Fibroblast of peridontal ligament (primary cell): Measurements from ENCODE around the gene NOXO1.
A peak's percentile ranks its signal among the peaks of the same experiment; 100 is the strongest.
"Not testable (repeated sequence)": the region's sequence is repeated elsewhere in the genome, so short reads cannot be mapped to it uniquely, and the experiment has no call there.

Source experiments
- DNase-seq: peaks from one replicate; pipeline ENCODE4 v3.0.0-alpha.2; 2010; ENCODE audit errors: extremely low read depth

Gene NOXO1

DNA sequence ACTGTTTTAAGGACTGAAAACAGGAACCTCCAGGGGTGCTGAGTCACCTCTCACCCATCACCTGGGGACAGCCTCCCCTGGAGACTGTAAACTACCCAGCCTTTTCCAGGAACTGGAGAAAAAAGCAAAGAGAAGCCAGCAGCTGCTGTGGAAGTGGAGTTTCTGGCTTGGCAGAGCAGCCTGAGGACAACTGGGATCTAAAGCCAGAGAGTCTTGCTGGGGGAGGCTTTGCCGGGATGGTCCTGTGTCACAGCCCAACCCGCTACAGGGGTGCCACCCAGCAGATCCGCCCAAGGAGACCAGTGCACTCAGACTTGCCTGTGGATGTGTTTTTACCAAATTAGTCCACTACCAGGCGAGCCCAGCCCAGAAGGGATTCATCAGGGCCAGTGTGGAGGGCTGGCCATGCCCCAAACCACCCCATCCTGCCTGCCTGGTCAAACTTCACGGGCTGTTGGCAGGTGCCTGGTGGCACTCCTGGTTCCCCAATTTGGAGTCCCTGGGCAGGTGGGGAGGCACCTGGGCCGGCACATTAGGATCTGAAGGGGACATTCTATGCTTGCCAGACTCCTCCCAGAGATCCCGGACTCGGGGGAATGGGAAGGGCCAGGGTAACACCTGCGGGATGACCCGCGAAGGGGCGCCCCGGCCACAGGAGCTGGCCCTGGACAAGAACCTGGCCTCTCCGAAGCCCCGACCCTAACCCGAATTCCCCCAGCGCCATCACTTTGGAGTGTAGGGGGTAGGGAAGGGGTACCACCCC lies 39.0 kb downstream of the NOXO1 start:
- DNase-seq = no peak

DNA sequence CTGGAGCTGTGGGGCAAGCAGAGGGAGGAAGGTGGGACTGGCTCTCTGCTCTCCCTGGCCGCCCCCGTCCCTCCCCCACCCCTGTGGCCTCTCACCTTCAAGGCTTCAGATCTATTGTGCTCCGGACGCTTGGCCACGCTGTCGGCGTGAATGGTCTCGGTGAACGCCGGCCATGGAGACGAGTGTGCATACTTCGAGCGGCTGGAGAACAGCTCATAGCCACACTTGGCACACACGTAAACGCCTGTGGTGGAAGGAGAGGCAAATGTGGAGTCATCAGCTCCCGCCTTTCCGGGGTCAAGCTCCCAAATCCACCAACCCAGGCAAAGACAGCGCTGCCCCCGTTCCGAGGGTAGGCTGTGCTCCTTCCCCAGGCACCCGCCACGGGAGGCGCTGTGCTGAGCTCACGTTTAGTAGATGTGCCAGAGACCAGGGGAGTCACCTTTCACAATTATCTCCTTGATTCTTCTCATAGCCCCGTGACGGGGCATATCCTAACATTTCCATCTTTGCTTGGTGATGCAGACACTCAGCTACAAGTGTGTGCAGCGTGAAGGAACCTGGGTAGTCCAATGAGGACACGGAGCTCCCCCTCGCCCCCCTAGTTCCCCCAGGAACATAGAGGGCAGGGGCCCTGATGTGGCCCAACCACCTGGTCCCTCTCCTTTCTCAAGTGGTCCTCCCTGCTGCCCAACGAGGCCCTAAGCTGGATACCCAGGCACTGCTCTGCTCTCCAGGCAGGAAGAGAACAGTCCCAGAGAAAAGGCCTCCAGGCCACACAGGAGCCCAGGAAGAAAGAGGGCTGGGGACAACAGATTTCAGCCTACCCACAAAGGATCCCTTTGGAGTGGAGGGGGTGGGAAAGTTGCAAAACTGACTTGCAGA lies 39.9 kb downstream of the NOXO1 start:
- DNase-seq = no peak

DNA sequence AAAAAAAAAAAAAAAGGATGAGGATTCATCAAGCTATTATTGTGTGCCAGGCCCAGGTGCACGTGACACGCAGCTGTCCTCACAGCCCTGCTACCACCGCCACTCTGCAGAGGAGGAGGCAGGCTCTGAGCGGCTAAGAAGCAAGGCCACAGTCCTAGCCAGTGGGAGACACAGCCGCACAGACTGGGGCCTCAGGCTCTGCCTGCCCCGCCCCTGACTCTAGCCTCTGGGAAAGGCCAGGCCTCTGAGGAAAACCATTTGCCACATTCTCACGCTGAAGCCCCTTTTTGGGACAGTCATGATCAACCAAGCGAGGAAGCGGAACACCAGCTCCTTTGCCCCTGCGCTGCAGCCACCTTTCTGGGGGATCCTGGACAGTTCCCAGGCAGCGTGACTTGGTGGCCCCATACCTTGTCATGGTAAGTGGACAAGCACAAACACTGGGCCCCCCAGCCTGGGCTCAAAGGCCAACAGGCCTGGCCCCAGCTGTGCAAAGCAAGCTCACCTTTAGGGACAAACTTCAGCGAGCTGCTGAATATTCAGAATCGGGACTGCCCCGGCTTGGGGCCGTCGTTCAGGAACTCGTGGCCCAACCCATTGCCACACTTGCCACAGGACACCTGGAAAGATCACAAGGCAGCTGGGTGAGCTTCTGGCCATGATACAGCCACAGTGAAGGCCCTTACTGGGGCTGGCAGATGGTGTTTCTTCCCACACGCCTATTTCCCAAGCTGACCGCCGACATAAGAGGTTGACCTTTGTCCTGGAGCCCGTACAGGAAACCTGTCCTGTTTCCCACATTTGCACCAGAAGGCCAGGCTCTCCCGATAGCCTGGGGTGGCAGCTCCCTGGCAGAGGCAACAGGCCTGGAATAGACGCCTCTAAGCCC lies 40.8 kb downstream of the NOXO1 start:
- no peak for DNase-seq

DNA sequence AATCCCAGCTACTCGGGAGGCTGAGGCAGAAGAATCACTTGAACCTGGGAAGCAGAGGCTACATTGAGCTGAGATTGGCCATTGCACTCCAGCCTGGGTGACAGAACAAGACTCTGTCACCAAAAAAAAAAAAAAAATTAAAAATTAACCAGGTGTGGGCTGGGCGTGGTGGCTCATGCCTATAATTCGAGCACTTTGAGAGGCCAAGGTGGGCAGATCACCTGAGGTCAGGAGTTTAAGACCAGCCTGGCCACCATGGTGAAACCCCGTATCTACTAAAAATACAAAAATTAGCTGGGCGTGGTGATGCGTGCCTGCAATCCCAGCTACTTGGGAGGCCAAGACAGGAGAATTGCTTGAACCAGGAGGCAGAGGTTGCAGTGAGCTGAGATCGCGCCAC lies 41.4 kb downstream of the NOXO1 start:
- DNase-seq = not testable (repeated sequence)

DNA sequence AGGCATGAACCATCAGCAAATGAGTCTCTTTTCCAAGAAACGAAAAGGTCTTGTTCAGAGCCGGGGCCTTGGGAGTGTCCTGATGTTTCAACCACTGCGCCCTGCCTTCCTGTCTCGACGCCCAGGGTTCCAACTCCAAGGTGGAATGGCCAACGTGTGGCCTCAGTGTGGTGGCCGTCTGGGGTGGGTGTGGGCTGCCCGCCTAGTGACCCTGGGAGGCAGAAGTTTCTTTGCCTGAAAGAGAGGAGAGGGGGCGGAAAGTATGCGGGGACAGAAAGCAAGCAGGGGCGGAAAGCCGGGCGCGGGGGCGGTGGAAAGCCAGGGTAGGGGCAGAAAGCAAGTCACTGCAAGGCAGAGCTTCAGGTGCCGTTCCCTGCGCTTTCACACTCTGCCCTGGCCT lies 42.4 kb downstream of the NOXO1 start:
- DNase-seq = no peak

DNA sequence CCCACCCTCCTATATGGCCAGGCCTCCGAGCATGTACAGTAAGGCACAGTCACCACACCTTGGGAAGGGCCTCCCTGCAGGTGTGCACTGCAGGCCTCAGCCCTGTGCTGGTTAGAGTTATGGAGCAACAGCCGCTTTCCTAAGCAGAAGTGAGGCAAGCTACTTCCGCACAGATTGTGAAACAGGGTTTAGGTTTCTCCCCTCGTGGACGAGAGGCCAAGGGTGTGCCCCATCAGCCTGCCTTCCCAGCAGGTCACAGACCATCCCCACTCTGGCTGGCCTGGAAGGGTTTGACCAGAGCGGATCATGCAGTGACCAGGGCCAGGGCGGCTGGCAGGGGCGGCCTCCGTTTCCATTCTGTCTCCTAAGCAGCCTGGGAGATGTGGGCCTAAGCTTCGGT lies 43.0 kb downstream of the NOXO1 start:
- no peak for DNase-seq

DNA sequence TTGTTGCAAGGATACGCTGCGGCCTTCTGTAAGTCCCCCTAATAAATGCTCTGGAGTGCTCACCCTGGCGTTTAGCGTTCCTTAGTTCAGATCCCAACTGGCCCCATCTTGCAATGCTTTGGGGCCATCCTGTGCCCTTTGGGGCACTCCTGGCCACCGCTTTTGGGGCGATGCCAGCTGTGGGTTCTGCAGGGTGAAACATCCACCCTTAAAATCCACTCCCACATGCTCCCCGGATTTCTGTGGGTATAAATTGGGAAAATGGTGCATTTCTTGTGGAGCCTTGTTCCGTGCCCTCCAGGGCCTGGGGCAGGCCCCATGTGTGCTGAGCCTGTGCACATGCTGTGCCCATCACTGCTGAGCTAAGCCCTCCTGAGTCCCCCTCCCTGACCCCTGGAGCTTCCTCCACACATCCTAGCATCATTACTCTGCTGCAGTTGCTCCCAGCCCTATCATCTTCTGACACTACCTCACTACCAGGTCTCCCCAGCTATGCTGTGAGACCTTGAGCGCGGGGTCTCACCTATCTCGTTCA lies 44.3 kb downstream of the NOXO1 start:
- DNase-seq = no peak

DNA sequence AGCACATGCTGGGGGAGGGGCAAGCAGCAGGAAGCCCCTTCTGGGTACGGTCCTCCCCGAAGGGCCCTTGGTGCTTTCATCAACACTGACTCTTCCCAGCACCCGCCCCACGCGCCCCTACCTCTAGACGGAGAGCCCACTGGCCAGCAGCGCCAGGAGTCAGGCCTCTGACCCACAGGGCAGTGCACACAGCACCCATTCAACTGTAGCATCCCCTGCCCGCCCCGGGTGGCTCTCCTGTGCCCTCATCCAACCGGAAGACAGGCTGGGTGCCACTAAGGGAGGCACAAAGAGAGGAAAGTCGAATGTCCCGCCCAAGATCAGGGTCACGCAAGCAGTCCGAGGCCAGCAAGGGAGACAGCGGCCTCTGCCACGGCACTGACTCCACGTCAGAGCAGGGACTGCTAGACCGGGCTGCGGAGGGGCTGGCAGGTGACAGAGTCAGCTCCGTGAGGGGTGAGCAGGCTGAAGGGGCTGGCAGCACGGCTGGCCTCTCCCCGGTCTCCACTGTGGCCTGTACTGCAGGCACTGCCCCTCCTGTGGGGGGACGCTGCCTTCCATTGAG lies 48.1 kb downstream of the NOXO1 start:
- DNase-seq = no peak

DNA sequence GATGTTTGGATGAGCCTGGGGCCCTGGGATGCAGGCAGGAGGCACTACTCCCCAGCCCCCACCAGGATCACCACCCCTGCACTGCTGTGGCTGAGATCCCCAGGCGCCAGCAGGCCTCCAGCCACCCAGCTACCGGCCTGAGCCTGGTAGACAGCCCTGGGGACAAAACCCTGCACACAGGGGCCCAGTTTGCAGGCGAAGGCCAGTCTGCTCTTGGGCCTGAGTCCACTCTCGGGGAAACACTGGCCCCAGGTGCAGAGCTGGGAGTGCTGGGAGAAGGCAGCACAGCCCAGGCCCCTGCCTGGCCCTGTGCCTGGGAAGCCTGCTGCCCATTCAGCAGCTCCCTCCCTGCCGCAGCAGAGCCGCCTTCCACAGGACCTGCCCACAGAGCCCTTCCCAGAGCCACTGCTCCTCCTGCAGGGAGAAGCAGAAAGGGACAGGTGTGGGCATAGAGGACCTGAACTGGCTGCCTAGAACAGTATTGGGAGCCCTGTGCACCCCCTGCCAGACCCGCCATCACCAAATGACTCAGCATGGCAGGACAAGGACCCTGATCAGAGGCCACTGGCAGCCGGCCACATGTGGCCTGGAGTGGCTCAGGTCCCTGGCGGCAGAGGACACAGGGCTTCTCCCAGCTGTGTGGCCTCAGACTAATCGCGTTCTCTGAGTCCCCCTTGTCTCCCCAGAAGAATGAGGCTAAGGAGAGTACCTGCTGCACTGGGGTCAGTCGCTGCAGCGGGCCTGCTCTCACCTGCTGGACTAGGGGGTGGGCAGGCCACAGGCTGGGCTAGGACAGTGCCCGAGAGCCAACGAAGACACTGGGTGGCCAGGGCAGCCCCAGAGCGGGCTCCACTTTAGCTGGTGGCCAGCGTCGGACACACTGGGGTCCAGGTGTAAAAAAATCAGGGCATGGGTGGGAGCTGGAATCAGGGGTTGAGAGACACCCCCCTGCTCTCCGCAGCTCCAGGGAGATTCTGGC lies 48.9 kb downstream of the NOXO1 start:
- DNase-seq = no peak

DNA sequence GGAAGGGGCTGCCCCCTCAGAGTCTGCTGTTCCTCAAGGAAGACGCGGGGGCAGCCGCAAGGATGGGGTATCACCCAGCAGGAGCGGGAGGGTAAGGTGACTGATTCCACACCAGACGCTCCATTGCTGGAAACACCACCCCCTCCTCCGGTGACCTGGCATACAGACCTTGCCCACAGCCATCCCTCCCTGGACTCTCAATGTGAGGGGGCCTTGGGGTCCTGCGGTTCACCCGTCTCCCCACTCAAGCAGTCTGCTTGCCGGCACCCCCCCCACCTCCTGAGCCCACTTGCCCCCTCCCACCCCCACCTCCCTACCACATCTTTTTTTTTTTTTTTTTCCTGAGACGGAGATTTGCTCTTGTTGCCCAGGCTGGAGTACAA lies 50.9 kb downstream of the NOXO1 start:
- no peak for DNase-seq

DNA sequence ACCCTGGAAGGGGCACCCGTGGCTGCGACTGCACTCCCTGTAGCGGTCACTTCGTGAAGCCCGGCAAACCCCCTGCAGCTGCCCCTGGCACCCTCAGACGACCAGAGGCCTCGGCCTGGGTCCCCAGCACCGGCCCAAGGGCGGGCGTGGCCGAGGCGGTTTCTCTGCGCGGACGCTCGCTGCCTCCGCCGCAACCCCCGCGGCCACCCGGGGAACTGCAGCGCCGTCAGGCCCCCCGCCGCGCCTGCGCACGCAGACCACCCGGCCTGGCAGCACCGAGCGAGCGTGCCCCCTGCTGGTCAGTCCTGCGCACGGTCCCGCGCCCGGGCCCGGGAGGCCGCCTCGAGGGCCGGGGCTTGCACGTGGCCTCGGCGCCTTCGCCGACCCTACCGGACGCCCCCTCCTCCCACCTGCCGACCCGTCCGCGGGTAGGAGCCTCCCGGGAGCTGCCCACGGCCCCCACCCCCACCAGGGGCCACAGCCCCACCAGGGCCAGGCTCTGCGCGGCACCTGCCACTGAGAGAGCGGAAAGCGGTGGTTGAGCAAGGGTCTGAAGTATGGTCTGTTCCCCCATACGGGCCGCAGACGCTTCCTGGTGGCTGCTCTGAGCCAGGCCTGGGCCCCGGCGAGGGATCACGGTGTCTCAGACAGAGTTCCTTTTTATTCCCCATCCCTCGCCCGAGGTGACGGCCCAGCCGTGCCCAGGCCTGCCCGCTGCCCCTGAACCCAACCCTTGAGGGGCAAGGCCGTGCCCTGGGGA lies 51.5 kb downstream of the NOXO1 start:
- peak; percentile 67 for DNase-seq

DNA sequence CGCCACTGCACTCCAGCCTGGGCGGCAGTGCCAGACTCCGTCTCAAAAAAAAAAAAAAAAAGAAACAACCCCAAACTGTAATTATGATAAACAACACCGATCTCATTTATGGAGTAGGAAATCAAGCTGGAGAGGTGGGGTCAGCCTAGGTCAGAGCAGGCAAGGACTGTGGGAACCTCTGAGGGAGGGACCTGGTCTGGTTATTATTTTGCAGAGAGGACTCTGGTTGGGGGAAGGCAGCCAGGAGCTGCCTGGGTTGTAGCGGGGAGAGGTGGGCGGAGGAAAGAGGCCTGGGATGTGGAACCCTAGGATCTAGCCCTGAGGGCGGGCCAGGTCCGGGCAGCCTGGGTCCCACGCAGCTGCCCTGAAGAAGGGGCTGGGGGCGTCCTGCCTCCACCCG lies 52.2 kb downstream of the NOXO1 start:
- peak; percentile 16 for DNase-seq
